GM10266 (cell line): ENCODE results near the gene TOM1L2.

ENCODE experiments used
- DNase-seq: peaks from one replicate; pipeline ENCODE4 v3.0.0; 2012; ENCODE audit errors: extremely low spot score
- TF ChIP-seq, protein P1 (sequence below): IDR thresholded peaks from 2 replicates; pipeline ENCODE4 v1.5.1; 2012; ENCODE audit warnings: mild to moderate bottlenecking, low read depth; ENCODE audit not compliant: control insufficient read depth, insufficient read depth; ENCODE audit errors: missing control alignments

The TOM1L2 gene

DNA sequence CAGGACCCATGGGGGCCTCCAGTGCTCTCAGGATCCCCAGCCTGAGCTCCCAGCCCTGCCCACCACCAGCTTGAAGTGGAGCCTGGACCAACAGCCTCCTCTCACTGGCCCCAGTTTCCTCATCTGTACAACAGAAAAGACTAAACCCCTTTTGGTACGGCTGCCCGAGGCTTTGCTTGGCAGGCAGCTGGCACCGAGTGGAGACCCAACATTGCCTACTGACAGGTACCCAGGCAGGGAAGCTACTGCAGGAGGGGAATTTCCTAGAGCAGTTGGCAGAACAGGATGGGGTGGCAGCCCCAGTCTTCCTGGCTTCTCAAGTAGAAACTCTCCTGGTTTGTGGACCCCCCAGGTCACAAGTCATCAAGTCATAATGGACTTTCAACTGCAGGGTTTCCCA, 149.6 kb downstream of the TOM1L2 start:
- TF ChIP-seq, protein P1, sequence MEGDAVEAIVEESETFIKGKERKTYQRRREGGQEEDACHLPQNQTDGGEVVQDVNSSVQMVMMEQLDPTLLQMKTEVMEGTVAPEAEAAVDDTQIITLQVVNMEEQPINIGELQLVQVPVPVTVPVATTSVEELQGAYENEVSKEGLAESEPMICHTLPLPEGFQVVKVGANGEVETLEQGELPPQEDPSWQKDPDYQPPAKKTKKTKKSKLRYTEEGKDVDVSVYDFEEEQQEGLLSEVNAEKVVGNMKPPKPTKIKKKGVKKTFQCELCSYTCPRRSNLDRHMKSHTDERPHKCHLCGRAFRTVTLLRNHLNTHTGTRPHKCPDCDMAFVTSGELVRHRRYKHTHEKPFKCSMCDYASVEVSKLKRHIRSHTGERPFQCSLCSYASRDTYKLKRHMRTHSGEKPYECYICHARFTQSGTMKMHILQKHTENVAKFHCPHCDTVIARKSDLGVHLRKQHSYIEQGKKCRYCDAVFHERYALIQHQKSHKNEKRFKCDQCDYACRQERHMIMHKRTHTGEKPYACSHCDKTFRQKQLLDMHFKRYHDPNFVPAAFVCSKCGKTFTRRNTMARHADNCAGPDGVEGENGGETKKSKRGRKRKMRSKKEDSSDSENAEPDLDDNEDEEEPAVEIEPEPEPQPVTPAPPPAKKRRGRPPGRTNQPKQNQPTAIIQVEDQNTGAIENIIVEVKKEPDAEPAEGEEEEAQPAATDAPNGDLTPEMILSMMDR = no peak

DNA sequence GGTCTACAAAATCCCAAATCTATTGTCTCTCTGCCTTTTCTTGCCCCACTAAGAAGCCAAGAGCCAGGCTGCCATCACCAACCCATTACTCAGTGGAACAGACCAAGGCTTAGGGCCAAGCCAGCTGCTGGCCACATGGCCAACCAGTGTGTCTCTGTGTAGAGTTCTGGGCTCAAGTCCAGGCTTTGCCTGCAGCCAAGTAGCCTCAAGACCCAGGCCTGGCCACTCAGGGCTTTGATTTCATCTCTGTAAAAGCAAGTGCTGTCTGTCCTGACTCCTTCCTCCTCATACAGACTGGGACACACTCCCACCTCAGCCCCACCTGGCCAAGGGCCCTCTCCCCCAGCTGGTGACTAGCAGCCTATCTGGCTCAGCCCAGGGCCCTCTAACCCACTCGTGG, 150.0 kb downstream of the TOM1L2 start:
- DNase-seq = no peak
- TF ChIP-seq, protein P1 = no peak

More for the DNA sequence above, 149.6 kb downstream of the TOM1L2 start:
- peak; percentile 18 for DNase-seq

DNA sequence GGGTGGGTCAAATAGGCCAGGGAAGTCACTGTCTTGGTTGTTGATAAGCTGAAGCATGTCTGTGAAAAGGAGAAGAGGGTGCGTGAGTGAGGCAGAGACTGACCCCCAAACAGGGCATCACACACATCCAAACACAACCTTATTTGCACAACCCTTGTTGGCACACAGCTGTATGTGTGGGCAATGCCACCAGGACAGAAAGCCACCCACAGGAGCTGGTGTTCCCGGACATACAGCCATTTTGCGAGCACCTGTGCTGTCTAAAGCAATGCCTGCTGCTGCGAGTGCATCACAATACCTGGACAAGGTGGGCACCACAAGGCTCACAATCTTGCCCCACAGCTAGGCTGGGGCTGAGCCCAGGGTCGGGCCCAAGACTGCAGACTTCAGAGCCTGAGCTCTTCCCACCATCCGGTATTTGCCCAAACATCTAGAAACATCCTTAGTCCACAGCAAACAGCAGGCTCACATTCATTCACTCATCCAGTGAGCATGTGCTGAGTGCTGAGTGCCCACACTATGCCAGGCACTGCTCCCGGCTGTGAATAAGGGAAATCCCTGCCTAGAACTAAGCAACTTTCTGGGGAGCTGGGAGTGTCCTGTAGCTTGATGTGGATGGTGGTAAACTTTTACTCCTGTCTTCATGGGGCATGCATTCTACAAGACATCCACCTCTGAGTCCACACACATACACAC, 151.6 kb downstream of the TOM1L2 start:
- TF ChIP-seq, protein P1 = no peak
- DNase-seq = no peak

DNA sequence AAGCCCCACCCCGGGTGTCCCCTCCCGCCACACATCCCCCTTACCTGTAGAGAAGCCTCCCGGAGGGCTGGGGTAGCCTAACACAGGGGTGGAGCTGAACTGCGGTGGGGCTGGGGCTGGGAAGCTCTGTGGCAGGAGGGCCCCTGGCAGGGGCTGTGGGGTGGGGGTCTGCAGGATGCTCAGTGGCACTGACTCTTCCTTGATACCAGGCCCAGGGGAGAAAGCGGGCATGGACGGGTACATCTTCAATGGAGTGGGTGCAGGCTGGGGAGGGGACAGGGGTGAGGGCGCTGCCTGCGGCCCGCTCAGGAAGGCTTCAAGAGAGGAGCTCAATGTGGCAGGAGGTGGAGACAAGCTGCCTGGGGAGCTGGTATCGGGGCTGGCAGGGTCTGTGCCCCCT, 152.2 kb downstream of the TOM1L2 start:
- TF ChIP-seq, protein P1 = no peak
- DNase-seq = no peak

DNA sequence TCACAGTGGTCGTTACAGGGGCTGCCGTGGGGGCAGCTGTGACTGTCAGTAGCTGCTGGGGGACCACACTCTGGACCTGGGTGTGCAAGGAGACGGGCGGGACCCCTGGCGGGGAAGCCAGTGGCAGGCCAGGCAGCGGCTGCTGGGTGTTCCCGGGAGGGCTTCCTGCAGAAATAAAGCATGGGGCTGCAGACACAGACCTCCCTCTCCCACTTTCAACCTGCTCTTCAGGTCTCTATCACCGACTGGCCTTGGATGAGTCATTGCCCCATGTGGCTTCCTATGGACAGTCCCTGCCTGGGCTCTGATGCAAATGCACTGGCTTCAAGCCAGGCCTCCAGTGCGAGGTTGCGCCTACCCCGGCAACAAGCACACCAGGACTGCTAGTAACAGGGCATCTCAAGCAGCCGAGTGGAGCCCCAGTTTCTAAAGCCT, 152.6 kb downstream of the TOM1L2 start:
- TF ChIP-seq, protein P1 = no peak
- DNase-seq = peak; percentile 93

DNA sequence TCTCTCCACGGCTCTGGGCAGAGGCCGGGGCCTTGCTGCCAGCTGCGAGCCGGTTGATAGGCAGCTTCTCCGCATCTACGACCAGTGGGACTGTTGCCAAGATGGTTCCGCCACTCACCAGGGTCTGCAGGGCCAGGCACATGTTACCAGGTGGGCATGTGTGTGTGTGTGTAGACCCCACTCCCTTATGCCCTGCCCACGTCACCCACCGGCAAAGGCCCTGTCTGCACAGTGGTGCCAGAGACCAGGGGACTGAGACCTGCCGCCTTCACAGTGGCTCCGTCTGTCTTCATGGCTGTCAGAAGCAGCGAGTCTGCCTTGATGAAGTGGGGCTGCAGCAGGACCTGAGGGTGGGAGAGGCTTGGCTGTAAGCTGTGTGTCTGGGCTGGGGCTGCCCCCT, 153.1 kb downstream of the TOM1L2 start:
- no peak for DNase-seq
- TF ChIP-seq, protein P1 = no peak

DNA sequence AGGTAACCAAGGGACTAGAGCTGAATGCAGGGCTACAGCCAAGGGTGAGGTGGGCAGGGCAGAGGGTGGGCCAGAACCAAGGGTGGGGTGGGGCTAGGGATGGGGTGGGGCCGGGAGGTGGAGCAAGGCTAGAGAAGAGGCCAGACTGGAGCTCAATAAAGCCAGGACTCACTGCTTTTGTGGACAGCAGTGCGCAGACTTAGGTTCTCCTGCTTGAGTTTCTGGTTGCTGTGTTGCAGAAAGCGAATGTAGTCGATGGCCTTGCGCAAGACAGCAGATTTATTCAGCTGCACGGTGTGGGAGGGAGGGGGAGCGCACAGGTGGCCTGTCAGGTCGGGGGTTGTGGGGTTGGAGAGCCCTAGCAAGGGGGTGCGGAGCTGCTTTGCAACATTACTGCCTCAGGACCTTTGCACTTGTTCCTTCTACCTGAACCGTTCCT, 154.1 kb downstream of the TOM1L2 start:
- TF ChIP-seq, protein P1 = no peak
- DNase-seq = peak; percentile 81
